K562 (cell line): ENCODE measurements around the gene WWC2. TPM values are rescaled to one million over a fixed set of nuclear protein-coding genes. Genes with fewer than 3 reads are reported as not detected.
A peak's percentile ranks its signal among the peaks of the same experiment; 100 is the strongest.

Experiments
- ATAC-seq: fragments of 200-7000 bp; cut with Tn5 transposase; 3 replicates; pipeline ENCODE4 v1.9.1; 2020; ENCODE audit warnings: moderate library complexity
- BruUV-seq: library from RNA; stranded (reverse); fragments of 400-500 nt; replicated peaks from 2 replicates; lab custom pipeline; 2021; lab: Mats Ljungman, UMichigan
- CTCF ChIA-PET: fragments of 300-600 bp; formaldehyde crosslinking; extraction: SDS; loops from one replicate; lab custom pipeline; 2021; ENCODE audit warnings: low intra/inter-chr PET ratio; lab: Yijun Ruan, JAX
- POLR2A ChIA-PET: fragments of 300-600, 350-650 bp; sonication (Branson Sonifier 250); formaldehyde crosslinking; extraction: SDS; loops from one replicate; lab custom pipeline; 2021; ENCODE audit warnings: antibody characterized with exemption, inconsistent platforms; lab: Yijun Ruan, JAX
- DNase-seq, 4 experiments: peaks; one replicate each; pipeline versions ENCODE4 v3.0.0 to v3.0.0-alpha.2; 2011 to 2018; ENCODE audit warnings: low spot score in 3 of 4, mixed read lengths in 3 of 4; ENCODE audit errors: extremely low read depth in 1 of 4
- FAIRE-seq: peaks from 2 replicates; lab custom pipeline; 2011; peaks lifted over from hg19 to GRCh38; lab: Jason Lieb, UNC
- H2AFZ ChIP-seq: 2 replicates; pipeline ENCODE4 v1.6.0; 2011; ENCODE audit warnings: low read depth, low read length, control low read depth, inconsistent platforms
- H3K27ac ChIP-seq: fragments of 200-600 bp; 3 replicates; pipeline ENCODE4 v1.8.0; 2011; ENCODE audit warnings: low read depth, mild to moderate bottlenecking, control low read depth, inconsistent platforms, low read length, moderate library complexity, mixed read lengths; ENCODE audit errors: extremely low read depth
- H3K27me3 ChIP-seq, 2 experiments: fragments of 300-600 bp in 1 of 2; 2 replicates in 1 of 2; 3 replicates in 1 of 2; pipeline versions ENCODE4 v1.6.0 to v1.8.0; 2011; ENCODE audit warnings: inconsistent platforms in 2 of 2, low read length in 2 of 2, mild to moderate bottlenecking in 1 of 2, mixed read lengths in 1 of 2, moderate library complexity in 1 of 2; ENCODE audit not compliant: control insufficient read depth in 2 of 2, insufficient read depth in 2 of 2
- H3K36me3 ChIP-seq: fragments of 300-600 bp; 3 replicates; pipeline ENCODE4 v1.8.0; 2011; ENCODE audit warnings: mild to moderate bottlenecking, low read length, inconsistent platforms; ENCODE audit not compliant: control insufficient read depth, insufficient read depth
- H3K4me1 ChIP-seq, 2 experiments: fragments of 200-600 bp in 1 of 2; replicated peaks in 1 of 2; 2 replicates in 1 of 2; 3 replicates in 1 of 2; pipeline versions ENCODE4 v1.5.1 to v1.8.0; 2011; ENCODE audit warnings: inconsistent platforms in 2 of 2, low read length in 2 of 2, mild to moderate bottlenecking in 1 of 2, mixed read lengths in 1 of 2, moderate library complexity in 1 of 2; ENCODE audit not compliant: control insufficient read depth in 2 of 2, insufficient read depth in 2 of 2
- H3K4me2 ChIP-seq: 2 replicates; pipeline ENCODE4 v1.6.1; 2011; ENCODE audit warnings: low read length, control low read depth, inconsistent platforms, mixed read lengths; ENCODE audit not compliant: insufficient read depth
- H3K4me3 ChIP-seq: fragments of 200-600 bp; sonication (generic), shearing (Covaris generic); 2 replicates; pipeline ENCODE4 v1.5.1; 2016; ENCODE audit warnings: control low read depth, inconsistent platforms
- H3K79me2 ChIP-seq: fragments of 200-600 bp; 3 replicates; pipeline ENCODE4 v1.8.0; 2011; ENCODE audit warnings: low read length, inconsistent platforms; ENCODE audit not compliant: control insufficient read depth, insufficient read depth
- H3K9ac ChIP-seq, 2 experiments: 2 replicates each; pipeline versions ENCODE4 v1.6.0 to v1.6.1; 2011; ENCODE audit warnings: low read depth in 2 of 2, low read length in 2 of 2, control low read depth in 1 of 2, inconsistent platforms in 1 of 2, mild to moderate bottlenecking in 1 of 2, mixed read lengths in 1 of 2; ENCODE audit not compliant: insufficient read depth in 1 of 2
- H3K9me1 ChIP-seq: one replicate; pipeline ENCODE4 v1.6.0; 2011; ENCODE audit warnings: inconsistent platforms, mild to moderate bottlenecking, low read length, moderate library complexity; ENCODE audit not compliant: control insufficient read depth, insufficient read depth
- H3K9me3 ChIP-seq: replicated peaks from 2 replicates; pipeline ENCODE4 v1.5.1; 2011; ENCODE audit warnings: low read depth, low read length, inconsistent platforms; ENCODE audit not compliant: control insufficient read depth, insufficient read depth
- H4K20me1 ChIP-seq: replicated peaks from 2 replicates; pipeline ENCODE4 v1.6.1; 2011; ENCODE audit warnings: low read length, inconsistent platforms, mixed read lengths; ENCODE audit not compliant: control insufficient read depth, insufficient read depth
- CBX1 ChIP-seq: sonication (generic); IDR thresholded peaks from 2 replicates; pipeline ENCODE4 v1.6.1; 2016; ENCODE audit warnings: antibody characterized with exemption, low read depth, mild to moderate bottlenecking
- FOXJ3 ChIP-seq: sonication (generic); formaldehyde crosslinking; IDR thresholded peaks from 2 replicates; pipeline ENCODE4 v1.4.0; 2020; ENCODE audit warnings: mild to moderate bottlenecking, missing genetic modification reagents
- FOXP1 ChIP-seq: sonication (generic); formaldehyde crosslinking; IDR thresholded peaks from 2 replicates; pipeline ENCODE4 v1.8.0; 2022; ENCODE audit warnings: mild to moderate bottlenecking, missing genetic modification reagents
- KLF10 ChIP-seq: fragments of 250-450 bp; sonication (Bioruptor Pico); IDR thresholded peaks from 2 replicates; pipeline ENCODE4 v1.6.1; 2021; ENCODE audit warnings: matching md5 sums
- NR1H2 ChIP-seq: sonication (generic); formaldehyde crosslinking; IDR thresholded peaks from 2 replicates; pipeline ENCODE4 v1.4.0; 2020; ENCODE audit warnings: mild to moderate bottlenecking, missing genetic modification reagents
- PKNOX1 ChIP-seq: fragments of 450-650 bp; IDR thresholded peaks from 2 replicates; pipeline ENCODE4 v1.6.1; 2016
- RUNX1 ChIP-seq: sonication (generic); IDR thresholded peaks from 2 replicates; pipeline ENCODE4 v1.6.1; 2016; ENCODE audit warnings: antibody characterized with exemption, low read depth
- TEAD1 ChIP-seq, 2 experiments: fragments of 450-650 bp in 1 of 2; sonication (generic) in 1 of 2; formaldehyde crosslinking; IDR thresholded peaks; 2 replicates each; pipeline versions ENCODE4 v1.4.0 to v1.8.0; 2020 to 2022; ENCODE audit warnings: mild to moderate bottlenecking in 2 of 2, missing genetic modification reagents in 1 of 2
- THAP12 ChIP-seq: fragments of 250-450 bp; sonication (Bioruptor Pico); IDR thresholded peaks from 2 replicates; pipeline ENCODE4 v1.9.0; 2021; ENCODE audit warnings: mild to moderate bottlenecking, inconsistent platforms
- THRB ChIP-seq: fragments of 450-650 bp; formaldehyde crosslinking; conservative IDR thresholded peaks from 2 replicates; pipeline ENCODE4 v1.4.0; 2022; ENCODE audit warnings: mild to moderate bottlenecking, missing genetic modification characterization
- ZBTB17 ChIP-seq: fragments of 450-650 bp; formaldehyde crosslinking; IDR thresholded peaks from 2 replicates; pipeline ENCODE4 v1.4.0; 2020; ENCODE audit warnings: mild to moderate bottlenecking
- ZBTB26 ChIP-seq: fragments of 450-650 bp; formaldehyde crosslinking; IDR thresholded peaks from 2 replicates; pipeline ENCODE4 v1.4.0; 2022; ENCODE audit warnings: missing genetic modification characterization
- ZNF133 ChIP-seq: fragments of 250-450 bp; sonication (Bioruptor Pico); IDR thresholded peaks from 2 replicates; pipeline ENCODE4 v1.4.0; 2020; ENCODE audit warnings: mild to moderate bottlenecking
- ZNF232 ChIP-seq: sonication (generic); formaldehyde crosslinking; IDR thresholded peaks from 2 replicates; pipeline ENCODE4 v1.8.0; 2022; ENCODE audit warnings: mild to moderate bottlenecking, missing genetic modification reagents
- ZNF778 ChIP-seq: fragments of 450-650 bp; formaldehyde crosslinking; IDR thresholded peaks from 2 replicates; pipeline ENCODE4 v1.4.0; 2020; ENCODE audit warnings: mild to moderate bottlenecking, moderate library complexity
- WGBS: fragments of 100-300 bp; shearing (Covaris generic); methylation state at CpG from one replicate; pipeline ENCODE4 v1.1.6; 2016; ENCODE audit warnings: low coverage, mixed read lengths; ENCODE audit not compliant: insufficient coverage; ENCODE audit errors: missing lambda C conversion rate; 5-methylcytosine and 5-hydroxymethylcytosine counted together
- in situ Hi-C: fragments of 300-500 bp; cut with MboI; formaldehyde crosslinking; loops from 4 replicates; pipeline ENCODE4 v1.15.0; 2018; ENCODE audit warnings: inconsistent platforms, mixed read lengths
- intact Hi-C: fragments of 100-400 bp; cut with micrococcal nuclease; formaldehyde crosslinking; loops from 2 replicates; pipeline ENCODE4 v1.14.2; 2022
- polyA plus RNA-seq, 8 experiments: library from polyadenylated mRNA; depleted of rRNA in 4 of 8; stranded (reverse) in 5 of 8; unstranded in 3 of 8; fragments of >200 nt; fragmentation: Nextera tagmentation in 2 of 8; fragmentation: Illumina TruSeq in 1 of 8; extraction: Ambion mirVana in 2 of 8; extraction: Trizol in 1 of 8; gene quantifications; 2 replicates each; pipeline versions ENCODE4 v1.2.1 to v1.2.3, GENCODE V29; 2011 to 2014; ENCODE audit warnings: inconsistent platforms in 1 of 8, missing spikeins in 1 of 8
- total RNA-seq, 7 experiments: library from RNA; depleted of rRNA in 6 of 7; stranded (reverse); fragments of >200 nt in 6 of 7; fragmentation: Illumina TruSeq in 2 of 7; extraction: Trizol in 2 of 7; gene quantifications; 2 replicates each; pipeline versions ENCODE4 v1.2.1 to v1.2.3, GENCODE V29; 2011 to 2021; ENCODE audit warnings: low replicate concordance in 1 of 7

WWC2 gene
- total and polyA plus RNA-seq, 9 of the 15 experiments (the other 6 are each of a cell fraction or from before 2014, with no cell fraction given), result 3.7 to 39.4 (median 19.6) TPM

GRCh38 chr4:183348706-183349659, 249.9 kb downstream of the WWC2 start:
- intact Hi-C loops, result loop anchor here (1.0 kb wide), 1 partner anchor 46 kb away; no protein-coding TSS in a partner anchor
- 30% methylated on average over 17 of the region's 17 CpGs for WGBS
- peak; percentile 92 for FAIRE-seq
- TF ChIP-seq ZNF232 (CRISPR knock-in tag) (no peak), RUNX1 (no peak), ZBTB17 (peak; percentile 98), FOXJ3 (CRISPR knock-in tag) (no peak), ZBTB26 (CRISPR knock-in tag) (peak; percentile 100), PKNOX1 (no peak), ZNF133 (CRISPR knock-in tag) (peak; percentile 98), KLF10 (CRISPR knock-in tag) (peak; percentile 94; the same call in 1 of the 2 replicates), THRB (peak; percentile 100), THAP12 (CRISPR knock-in tag) (peak; percentile 47; the same call in 1 of the 2 replicates), FOXP1 (CRISPR knock-in tag) (no peak), CBX1 (peak; percentile 37; the same call in 1 of the 2 replicates), NR1H2 (CRISPR knock-in tag) (no peak), ZNF778 (CRISPR knock-in tag) (no peak), TEAD1 (CRISPR knock-in tag; IDR thresholded peaks at IDR 0.05) (peak; percentile 30 to 100; a peak in 3 of 4 replicates)

More at GRCh38 chr4:183348706-183349659, 249.9 kb downstream of the WWC2 start:
- Histone ChIP-seq H3K9me1 (no peaks in the 10 kb centered on the region), H3K9me3 (no peaks in the 10 kb centered on the region), H3K36me3 (no peaks in the 10 kb centered on the region), H3K4me2 (peak overlapping the region; percentile 57), H3K4me3 (no peak overlapping the region), H2AFZ (peak overlapping the region; percentile 79), H3K27ac (peak overlapping the region; percentile 83), H4K20me1 (no peaks in the 10 kb centered on the region), H3K4me1 (peaks cover 10 to 22% of the 10 kb centered on the region in 2 experiments; a peak in 4 of 5 replicates), H3K27me3 (no peaks in the 10 kb centered on the region), H3K9ac (peak overlapping the region; percentile 26 to 49; a peak in 3 of 4 replicates), H3K79me2 (no peaks in the 10 kb centered on the region)
- TSS peak; percentile 99 for BruUV-seq
- ATAC-seq, result peak; percentile 85
- ChIA-PET CTCF (interaction anchor here (0.6 kb wide), 1 partner anchor 80 kb away, joined by 3 read pairs; no protein-coding TSS in a partner anchor), POLR2A (no interaction called here)
- in situ Hi-C loops, result no loop called here
- peak; percentile 64 to 83 (median 74) for DNase-seq
